Keratinocyte (primary cell): ENCODE data around the gene PRKAR1A.

ENCODE experiments used
- CTCF ChIP-seq, 3 experiments: IDR thresholded peaks in 1 of 3; conservative IDR thresholded peaks in 1 of 3; optimal IDR thresholded peaks in 1 of 3; 2 replicates in 2 of 3; 3 replicates in 1 of 3; pipeline versions ENCODE3 to v1.5.1; 2011; ENCODE audit warnings: low read length in 3 of 3, mild to moderate bottlenecking in 3 of 3, moderate library complexity in 2 of 3, control low read depth in 1 of 3, inconsistent platforms in 1 of 3; ENCODE audit not compliant: insufficient read depth in 2 of 3; ENCODE audit errors: extremely low read depth in 1 of 3
- EZH2 ChIP-seq: IDR thresholded peaks from one replicate; pipeline ENCODE4 v1.6.1; 2012; ENCODE audit warnings: inconsistent platforms, mild to moderate bottlenecking, low read length, moderate library complexity

GRCh38 chr17:68511671-68512246, 471 bp upstream of the PRKAR1A start:
- no peak for TF ChIP-seq CTCF (optimal IDR thresholded peaks at IDR 0.05 in 1 of 3, IDR thresholded peaks at IDR 0.05 in 1 of 3, conservative IDR thresholded peaks at IDR 0.05 in 1 of 3; ENCODE audit: extremely low read depth in 1 of 3, insufficient read depth in 2 of 3, low read length in 3 of 3)
- no peak for TF ChIP-seq EZH2
